CD4-positive, alpha-beta T cell treated with Interleukin-12 subunit alpha and Interleukin-12 subunit beta, for 1 hour (primary cell): ENCODE results near the gene SSH2.
"Not testable (repeated sequence)": the region's sequence is repeated elsewhere in the genome, so short reads cannot be mapped to it uniquely, and the experiment has no call there.

Experiments
- DNase-seq: peaks from one replicate; pipeline ENCODE4 v3.0.0-alpha.2; 2020

Gene SSH2

GRCh38 chr17:29927546-29927945, 2.5 kb downstream of the SSH2 start:
- no peak for DNase-seq

- no peak for DNase-seq
Measured at GRCh38 chr17:29924786-29925185, 5.2 kb downstream of the SSH2 start.

GRCh38 chr17:29918922-29919856, 10.8 kb downstream of the SSH2 start:
- no peak for DNase-seq

GRCh38 chr17:29918016-29918415, 12.0 kb downstream of the SSH2 start:
- no peak for DNase-seq

- DNase-seq: no peak
Measured at GRCh38 chr17:29914819-29915537, 15.1 kb downstream of the SSH2 start.

- no peak for DNase-seq
Measured at GRCh38 chr17:29911641-29912177, 18.3 kb downstream of the SSH2 start.

- DNase-seq: no peak
Measured at GRCh38 chr17:29909236-29910003, 20.6 kb downstream of the SSH2 start.

DNA sequence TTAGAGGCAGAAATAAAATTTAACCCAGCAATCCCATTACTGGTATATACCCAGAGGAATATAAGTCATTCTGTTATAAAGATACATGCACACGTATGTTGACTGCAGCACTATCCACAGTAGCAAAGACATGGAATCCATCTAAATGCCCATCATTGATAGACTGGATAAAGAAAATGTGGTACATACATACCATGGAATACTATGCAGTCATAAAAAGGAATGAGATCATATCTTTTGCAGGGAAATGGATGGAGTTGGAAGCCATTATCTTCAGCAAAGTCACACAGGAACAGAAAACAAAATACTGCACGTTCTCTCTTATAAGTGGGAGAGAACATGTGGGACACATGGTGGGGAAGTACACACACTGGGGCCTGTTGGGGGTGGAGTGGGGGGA, 23.1 kb downstream of the SSH2 start:
- no peak for DNase-seq

GRCh38 chr17:29905879-29906167, 24.2 kb downstream of the SSH2 start:
- DNase-seq: no peak

- no peak for DNase-seq
Measured at GRCh38 chr17:29905086-29905878, 24.7 kb downstream of the SSH2 start.

- no peak for DNase-seq
Measured at GRCh38 chr17:29903471-29903870, 26.6 kb downstream of the SSH2 start.

DNA sequence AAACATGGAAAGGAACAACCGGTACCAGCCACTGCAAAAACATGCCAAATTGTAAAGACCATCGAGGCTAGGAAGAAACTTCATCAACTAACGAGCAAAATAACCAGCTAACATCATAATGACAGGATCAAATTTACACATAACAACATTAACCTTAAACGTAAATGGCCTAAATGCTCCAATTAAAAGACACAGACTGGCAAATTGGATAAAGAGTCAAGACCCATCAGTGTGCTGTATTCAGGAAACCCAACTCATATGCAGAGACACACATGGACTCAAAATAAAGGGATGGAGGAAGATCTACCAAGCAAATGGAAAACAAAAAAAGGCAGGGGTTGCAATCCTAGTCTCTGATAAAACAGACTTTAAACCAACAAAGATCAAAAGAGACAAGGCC, 32.9 kb downstream of the SSH2 start:
- DNase-seq: not testable (repeated sequence)

DNA sequence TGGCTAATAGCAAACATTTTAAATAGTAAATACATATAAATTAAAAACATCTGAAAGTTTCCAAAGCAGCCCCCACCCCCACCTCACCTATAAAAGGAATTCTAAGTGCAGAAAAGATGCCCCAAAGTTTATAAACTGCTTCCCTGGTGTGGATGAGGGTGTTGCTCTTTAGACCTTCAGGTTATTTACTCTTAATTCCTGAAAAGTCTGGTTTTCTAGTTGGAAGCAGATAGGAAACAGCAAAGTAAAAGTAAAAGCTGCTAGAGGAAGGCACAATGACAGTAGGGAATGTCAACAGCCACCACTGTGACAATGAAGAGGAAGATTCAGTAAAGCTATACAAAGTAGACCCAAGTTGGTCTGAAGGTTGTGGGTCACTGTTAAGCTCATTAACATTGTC, 37.8 kb downstream of the SSH2 start:
- no peak for DNase-seq

DNA sequence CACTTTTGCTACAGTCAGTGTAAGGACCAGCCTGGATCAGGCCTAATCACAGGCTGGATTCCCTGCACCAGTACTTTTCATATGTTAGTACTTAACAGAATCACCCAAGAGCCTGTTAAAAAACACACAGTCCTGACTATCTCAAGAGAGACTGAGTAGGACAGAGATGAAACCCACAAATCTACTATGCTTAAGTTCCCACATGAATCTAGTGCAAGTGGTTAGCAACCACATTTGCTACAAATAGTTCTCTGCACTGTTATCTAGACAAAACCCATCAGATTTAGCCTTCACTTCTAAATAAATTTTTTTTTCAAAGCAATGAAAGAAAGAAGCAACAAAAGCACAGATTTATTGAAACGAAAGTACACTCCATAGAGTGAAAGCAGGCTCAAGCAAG, 38.9 kb downstream of the SSH2 start:
- DNase-seq: no peak

DNA sequence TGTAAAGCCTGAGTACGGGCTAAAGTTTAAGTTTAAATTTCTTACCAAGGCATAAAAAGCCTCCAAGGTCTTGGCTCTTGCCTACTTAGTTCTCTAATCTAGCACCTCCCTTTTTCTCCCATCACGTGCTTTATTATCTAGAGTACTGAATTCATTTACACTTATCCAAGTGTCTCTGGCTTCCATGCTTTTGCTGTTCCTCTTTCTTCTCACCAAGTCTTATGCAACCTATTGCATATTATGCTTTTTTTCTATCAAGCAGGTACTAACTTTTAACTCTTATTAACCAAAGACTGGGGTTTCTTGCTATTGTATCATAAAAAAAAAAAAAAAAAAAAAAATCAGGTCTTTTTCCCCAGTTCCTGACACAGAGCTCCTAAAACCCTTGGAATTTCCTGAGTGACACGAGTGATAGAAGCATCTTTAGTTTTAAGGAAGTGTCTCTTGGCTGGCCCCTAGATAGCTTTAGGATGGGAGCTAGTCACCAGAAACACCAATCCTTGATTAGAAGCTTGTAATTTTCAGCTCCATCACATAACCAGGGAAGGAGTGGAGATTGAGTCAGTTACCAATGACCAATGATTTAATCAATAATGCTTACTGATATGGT, 44.9 kb downstream of the SSH2 start:
- DNase-seq: no peak

- DNase-seq: no peak
Measured at GRCh38 chr17:29883497-29883896, 46.5 kb downstream of the SSH2 start.

- DNase-seq: no peak
Measured at GRCh38 chr17:29881256-29881655, 48.8 kb downstream of the SSH2 start.

- DNase-seq: no peak
Measured at GRCh38 chr17:29880031-29880430, 50.0 kb downstream of the SSH2 start.

- DNase-seq: no peak
Measured at GRCh38 chr17:29874931-29875596, 55.0 kb downstream of the SSH2 start.

DNA sequence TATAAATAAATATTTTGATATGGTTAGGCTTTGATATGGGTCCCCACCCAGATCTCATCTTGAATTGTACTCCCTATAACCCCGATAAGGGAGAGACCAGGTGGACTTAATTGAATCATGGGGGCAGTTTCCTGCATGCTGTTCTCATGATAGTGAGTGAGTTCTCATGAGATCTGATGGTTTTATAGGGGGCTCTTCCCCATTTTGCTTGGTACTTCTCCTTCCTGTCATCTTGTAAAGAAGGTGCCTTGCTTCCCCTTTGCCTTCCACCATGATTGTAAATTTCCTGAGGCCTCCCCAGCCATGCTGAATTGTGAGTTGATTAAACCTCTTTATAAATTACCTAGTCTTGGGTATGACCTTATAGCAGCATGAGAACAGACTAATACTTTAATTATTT, 55.7 kb downstream of the SSH2 start:
- DNase-seq: not testable (repeated sequence)

DNA sequence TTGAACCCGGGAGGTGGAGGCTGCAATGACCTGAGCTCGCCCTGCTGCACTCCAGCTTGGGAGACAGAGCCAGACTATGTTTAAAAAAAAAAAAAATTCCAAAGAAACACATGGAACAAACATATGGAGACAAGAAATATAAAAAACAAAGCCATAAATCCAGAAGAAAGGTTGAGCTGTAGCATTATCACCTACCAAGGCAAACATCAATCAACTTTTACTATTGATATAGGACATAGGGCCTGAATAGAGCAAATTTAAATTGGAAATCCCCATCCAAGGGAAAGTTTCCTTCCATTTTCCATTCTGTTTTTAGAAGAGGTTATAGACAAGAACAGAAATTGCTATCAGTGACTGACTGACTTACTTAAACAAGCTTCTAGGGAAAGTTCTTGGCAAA, 56.6 kb downstream of the SSH2 start:
- DNase-seq: no peak
